Keratinocyte (primary cell): ENCODE results near the gene PHACTR1. TPM values are rescaled to one million over a fixed set of nuclear protein-coding genes. Genes with fewer than 3 reads are reported as not detected.

Experiments
- DNase-seq: peaks from one replicate; pipeline ENCODE4 v3.0.0-alpha.2; 2011; ENCODE audit warnings: low read depth, missing footprints, low spot score
- FAIRE-seq: peaks from 2 replicates; lab custom pipeline; 2011; peaks lifted over from hg19 to GRCh38; lab: Jason Lieb, UNC
- H2AFZ ChIP-seq: 2 replicates; pipeline ENCODE4 v1.6.0; 2012; ENCODE audit warnings: low read length, control low read depth, inconsistent platforms; ENCODE audit not compliant: control insufficient read depth
- H3K27ac ChIP-seq: 2 replicates; pipeline ENCODE4 v1.5.1; 2011; ENCODE audit warnings: low read length; ENCODE audit not compliant: control insufficient read depth, insufficient read depth
- H3K27me3 ChIP-seq: 3 replicates; pipeline ENCODE4 v1.6.0; 2011; ENCODE audit warnings: low read length; ENCODE audit not compliant: control insufficient read depth, insufficient read depth; ENCODE audit errors: extremely low read depth
- H3K36me3 ChIP-seq, 2 experiments: 2 replicates in 1 of 2; 3 replicates in 1 of 2; pipeline ENCODE4 v1.5.1; 2011; ENCODE audit warnings: low read length in 2 of 2, mild to moderate bottlenecking in 1 of 2; ENCODE audit not compliant: control insufficient read depth in 2 of 2, insufficient read depth in 2 of 2; ENCODE audit errors: extremely low read depth in 1 of 2
- H3K4me1 ChIP-seq: 3 replicates; pipeline ENCODE4 v1.5.1; 2011; ENCODE audit warnings: low read length; ENCODE audit not compliant: control insufficient read depth, insufficient read depth; ENCODE audit errors: extremely low read depth
- H3K4me2 ChIP-seq: 3 replicates; pipeline ENCODE4 v1.6.0; 2011; ENCODE audit warnings: low read depth, low read length; ENCODE audit not compliant: control insufficient read depth, insufficient read depth; ENCODE audit errors: extremely low read depth
- H3K4me3 ChIP-seq, 3 experiments: fragments of 200-600 bp in 1 of 3; sonication (generic) in 1 of 3; 2 replicates in 2 of 3; 3 replicates in 1 of 3; pipeline ENCODE4 v1.5.1; 2011 to 2016; ENCODE audit warnings: low read length in 3 of 3, mild to moderate bottlenecking in 3 of 3, control low read depth in 2 of 3, inconsistent platforms in 1 of 3, low read depth in 1 of 3, mixed read lengths in 1 of 3, mixed run types in 1 of 3, moderate library complexity in 1 of 3; ENCODE audit not compliant: control insufficient read depth in 2 of 3, insufficient read depth in 2 of 3; ENCODE audit errors: extremely low read depth in 1 of 3
- H3K79me2 ChIP-seq: 2 replicates; pipeline ENCODE4 v1.6.0; 2012; ENCODE audit warnings: low read length; ENCODE audit not compliant: control insufficient read depth, insufficient read depth
- H3K9ac ChIP-seq: 3 replicates; pipeline ENCODE4 v1.6.0; 2011; ENCODE audit warnings: low read length; ENCODE audit not compliant: control insufficient read depth, insufficient read depth; ENCODE audit errors: extremely low read depth
- H3K9me1 ChIP-seq: 3 replicates; pipeline ENCODE4 v1.6.0; 2011; ENCODE audit warnings: low read length; ENCODE audit not compliant: control insufficient read depth, insufficient read depth; ENCODE audit errors: extremely low read depth
- H3K9me3 ChIP-seq: 2 replicates; pipeline ENCODE4 v1.5.1; 2012; ENCODE audit warnings: low read depth, low read length; ENCODE audit not compliant: control insufficient read depth
- H4K20me1 ChIP-seq: 3 replicates; pipeline ENCODE4 v1.6.0; 2011; ENCODE audit warnings: low read length; ENCODE audit not compliant: control insufficient read depth, insufficient read depth; ENCODE audit errors: extremely low read depth
- CTCF ChIP-seq, 3 experiments: IDR thresholded peaks in 1 of 3; conservative IDR thresholded peaks in 1 of 3; optimal IDR thresholded peaks in 1 of 3; 2 replicates in 2 of 3; 3 replicates in 1 of 3; pipeline versions ENCODE3 to v1.5.1; 2011; ENCODE audit warnings: low read length in 3 of 3, mild to moderate bottlenecking in 3 of 3, moderate library complexity in 2 of 3, control low read depth in 1 of 3, inconsistent platforms in 1 of 3; ENCODE audit not compliant: insufficient read depth in 2 of 3; ENCODE audit errors: extremely low read depth in 1 of 3
- EZH2 ChIP-seq: IDR thresholded peaks from one replicate; pipeline ENCODE4 v1.6.1; 2012; ENCODE audit warnings: inconsistent platforms, mild to moderate bottlenecking, low read length, moderate library complexity
- dilution Hi-C: fragments of 300-500 bp; cut with MboI; formaldehyde crosslinking; loops from one replicate; pipeline ENCODE4 v1.7.0; 2020; ENCODE audit warnings: low sequenced_read_pairs; ENCODE audit not compliant: extremely low pct_ligation_motif_present
- polyA plus RNA-seq, 5 experiments: library from polyadenylated mRNA; depleted of rRNA in 3 of 5; stranded (reverse) in 3 of 5; stranded (forward) in 1 of 5; unstranded in 1 of 5; fragments of >200 nt; gene quantifications; 1 replicate in 1 of 5; 2 replicates in 3 of 5; 3 replicates in 1 of 5; pipeline versions ENCODE4 v1.2.1 to v1.2.3, GENCODE V29; 2011 to 2012; ENCODE audit warnings: missing spikeins in 2 of 5, low read depth in 1 of 5, low replicate concordance in 1 of 5

The PHACTR1 gene
- polyA plus RNA-seq, 1 donor (not counting 4 experiments of a cell fraction or from before 2014, with no cell fraction given): 0.22 TPM

- Histone ChIP-seq H3K36me3 (no peaks in the 10 kb centered on the region), H4K20me1 (no peaks in the 10 kb centered on the region), H3K27me3 (no peaks in the 10 kb centered on the region), H3K4me3 (no peak overlapping the region), H3K9me1 (no peaks in the 10 kb centered on the region), H2AFZ (no peak overlapping the region), H3K9me3 (no peaks in the 10 kb centered on the region), H3K79me2 (no peaks in the 10 kb centered on the region), H3K4me1 (no peaks in the 10 kb centered on the region), H3K9ac (no peak overlapping the region), H3K27ac (no peak overlapping the region), H3K4me2 (no peak overlapping the region)
- DNase-seq (no peak), FAIRE-seq (no peak)
- dilution Hi-C loops: no loop called here
- no peak for TF ChIP-seq CTCF (optimal IDR thresholded peaks at IDR 0.05 in 1 of 3, IDR thresholded peaks at IDR 0.05 in 1 of 3, conservative IDR thresholded peaks at IDR 0.05 in 1 of 3; ENCODE audit: extremely low read depth in 1 of 3, insufficient read depth in 2 of 3, low read length in 3 of 3)
- no peak for TF ChIP-seq EZH2
These were observed 349.5 kb downstream of the PHACTR1 start for GRCh38 chr6:13066050-13066449.

DNA sequence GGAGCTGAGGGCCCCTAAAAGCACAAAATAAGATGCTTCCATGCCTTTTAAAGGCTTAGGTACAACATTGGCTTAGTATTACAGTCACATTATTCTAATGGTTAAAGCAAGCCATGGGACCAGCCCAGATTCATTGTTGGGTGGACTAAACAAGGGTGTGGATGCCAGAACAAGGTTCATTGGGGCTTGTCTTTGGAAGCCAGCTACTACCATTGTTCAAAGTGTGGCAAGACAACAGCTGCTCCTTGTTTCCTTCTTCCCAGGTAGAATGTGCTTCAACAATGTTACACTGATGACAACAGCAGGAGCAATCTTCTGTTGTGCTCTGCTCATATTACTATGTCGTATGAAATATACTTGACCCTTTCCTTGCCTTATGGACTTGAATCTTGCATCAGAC is 350.3 kb downstream of the PHACTR1 start:
- FAIRE-seq (no peak), DNase-seq (no peak)
- Histone ChIP-seq H2AFZ (no peak overlapping the region), H3K9me3 (no peaks in the 10 kb centered on the region), H3K27me3 (no peaks in the 10 kb centered on the region), H3K79me2 (no peaks in the 10 kb centered on the region), H3K4me1 (no peaks in the 10 kb centered on the region), H4K20me1 (no peaks in the 10 kb centered on the region), H3K36me3 (no peaks in the 10 kb centered on the region), H3K4me2 (no peak overlapping the region), H3K9ac (no peak overlapping the region), H3K27ac (no peak overlapping the region), H3K9me1 (no peaks in the 10 kb centered on the region), H3K4me3 (no peak overlapping the region)
- dilution Hi-C loops: no loop called here
- TF ChIP-seq CTCF (optimal IDR thresholded peaks at IDR 0.05 in 1 of 3, IDR thresholded peaks at IDR 0.05 in 1 of 3, conservative IDR thresholded peaks at IDR 0.05 in 1 of 3; ENCODE audit: extremely low read depth in 1 of 3, insufficient read depth in 2 of 3, low read length in 3 of 3) (no peak), EZH2 (no peak)
